Cardiac septum (tissue), 1 donor: ENCODE results near the gene SPTBN4. TPM values are rescaled to one million over a fixed set of nuclear protein-coding genes. Genes with fewer than 3 reads are reported as not detected.
"Not testable (repeated sequence)": the region's sequence is repeated elsewhere in the genome, so short reads cannot be mapped to it uniquely, and the experiment has no call there.

ENCODE experiments used
- DNase-seq: peaks from one replicate; pipeline ENCODE4 v3.0.0-alpha.2; 2020; ENCODE audit warnings: low spot score
- intact Hi-C: fragments of 100-400 bp; cut with DNase I; formaldehyde crosslinking; loops from one replicate; pipeline ENCODE4 v1.14.0; 2022
- total RNA-seq: library from RNA; stranded (reverse); fragmentation: NEBNext Ultra II Directional; extraction: Animal tissue kit (Norgen Biotek cat#: 25700); gene quantifications from one replicate; pipeline ENCODE4 v1.2.1, GENCODE V29; 2021
- donor health status: DM: no; HTN: no; CAD: no.

SPTBN4 gene
- total RNA-seq, 1 donor from 2014 or later, result 5.1 TPM

- intact Hi-C loops, DNase-seq: not testable (repeated sequence)
Observed at GRCh38 chr19:40591724-40592123, 124.9 kb downstream of the SPTBN4 start.

GRCh38 chr19:40592170-40592569 is 125.4 kb downstream of the SPTBN4 start:
- intact Hi-C loops, result no loop called here
- DNase-seq, result no peak

GRCh38 chr19:40594255-40594654 is 127.5 kb downstream of the SPTBN4 start:
- no peak for DNase-seq
- intact Hi-C loops, result no loop called here

GRCh38 chr19:40594657-40595091 is 127.9 kb downstream of the SPTBN4 start:
- intact Hi-C loops, result loop anchor here (5.0 kb wide), 1 partner anchor 457 kb away; no protein-coding TSS in a partner anchor
- no peak for DNase-seq

GRCh38 chr19:40596608-40597328 is 130.0 kb downstream of the SPTBN4 start:
- intact Hi-C loops, result loop anchor here (5.0 kb wide), 1 partner anchor 459 kb away; no protein-coding TSS in a partner anchor
- no peak for DNase-seq

GRCh38 chr19:40597329-40597838 is 130.6 kb downstream of the SPTBN4 start:
- intact Hi-C loops, result loop anchor here (5.0 kb wide), 1 partner anchor 460 kb away; no protein-coding TSS in a partner anchor
- DNase-seq, result no peak

GRCh38 chr19:40598121-40598917 is 131.5 kb downstream of the SPTBN4 start:
- peak; percentile 95 for DNase-seq
- intact Hi-C loops, result loop anchor here (2.0 to 5.0 kb wide), 2 partner anchors 70 to 461 kb away; no protein-coding TSS in a partner anchor

GRCh38 chr19:40598918-40599307 is 132.1 kb downstream of the SPTBN4 start:
- intact Hi-C loops, result loop anchor here (2.0 to 5.0 kb wide), 2 partner anchors 70 to 462 kb away; no protein-coding TSS in a partner anchor
- DNase-seq, result no peak

- DNase-seq, result no peak
- intact Hi-C loops, result loop anchor here (2.0 to 5.0 kb wide), 2 partner anchors 71 to 462 kb away; no protein-coding TSS in a partner anchor
Observed at GRCh38 chr19:40599331-40599901, 132.6 kb downstream of the SPTBN4 start.

- DNase-seq, result no peak
- intact Hi-C loops, result loop anchor here (2.0 to 5.0 kb wide), 7 partner anchors 29 to 463 kb away; partner anchors contain the start of genes BLVRB, COQ8B, ITPKC and SERTAD3
Observed at GRCh38 chr19:40599902-40600569, 133.2 kb downstream of the SPTBN4 start.

GRCh38 chr19:40600570-40601133 is 133.9 kb downstream of the SPTBN4 start:
- DNase-seq, result no peak
- intact Hi-C loops, result loop anchor here (2.0 to 5.0 kb wide), 5 partner anchors 30 to 298 kb away; partner anchors contain the start of genes BLVRB, COQ8B, ITPKC and SERTAD3

- no peak for DNase-seq
Observed at GRCh38 chr19:40601134-40601974, 134.6 kb downstream of the SPTBN4 start, which contains the start of gene LTBP4. Gene LTBP4 (plus strand): TSS chr19:40601369. CDS start chr19:40601388, 19 bp downstream.

GRCh38 chr19:40603071-40603388 is 136.2 kb downstream of the SPTBN4 start:
- DNase-seq, result no peak
- intact Hi-C loops, result loop anchor here (5.0 kb wide), 4 partner anchors 114 to 301 kb away; partner anchors contain the start of genes BLVRB, COQ8B, ITPKC and SERTAD3

More at GRCh38 chr19:40601134-40601974, 134.6 kb downstream of the SPTBN4 start, which contains the start of gene LTBP4:
- intact Hi-C loops, result loop anchor here (2.0 to 5.0 kb wide), 5 partner anchors 31 to 299 kb away; partner anchors contain the start of genes BLVRB, COQ8B, ITPKC and SERTAD3

GRCh38 chr19:40603389-40604170 is 136.8 kb downstream of the SPTBN4 start:
- intact Hi-C loops, result loop anchor here (2.0 to 5.0 kb wide), 5 partner anchors 31 to 301 kb away; partner anchors contain the start of genes BLVRB, COQ8B, ITPKC and SERTAD3

GRCh38 chr19:40604171-40604646 is 137.4 kb downstream of the SPTBN4 start:
- intact Hi-C loops, result loop anchor here (2.0 to 5.0 kb wide), 5 partner anchors 31 to 302 kb away; partner anchors contain the start of genes BLVRB, COQ8B, ITPKC and SERTAD3
- no peak for DNase-seq

More at GRCh38 chr19:40603389-40604170, 136.8 kb downstream of the SPTBN4 start:
- DNase-seq, result peak; percentile 97

- DNase-seq, result no peak
- intact Hi-C loops, result loop anchor here (2.0 to 5.0 kb wide), 5 partner anchors 30 to 302 kb away; partner anchors contain the start of genes BLVRB, COQ8B, ITPKC and SERTAD3
Observed at GRCh38 chr19:40604647-40605215, 137.9 kb downstream of the SPTBN4 start.
